HEK293 (cell line): ENCODE results near the gene BOK.

Source experiments
- SALL2 ChIP-seq: fragments of 450-650 bp; formaldehyde crosslinking; IDR thresholded peaks from 2 replicates; pipeline ENCODE4 v1.5.0; 2017; ENCODE audit warnings: missing biosample characterization, mild to moderate bottlenecking, missing genetic modification characterization, borderline replicate concordance
- SCRT2 ChIP-seq: fragments of 450-650 bp; formaldehyde crosslinking; IDR thresholded peaks from 2 replicates; pipeline ENCODE4 v1.5.1; 2016; ENCODE audit warnings: missing biosample characterization, missing genetic modification characterization
- SETDB1 ChIP-seq: IDR thresholded peaks from one replicate; pipeline ENCODE4 v1.6.1; 2017; ENCODE audit warnings: mild to moderate bottlenecking, low read length, moderate library complexity, mixed read lengths; ENCODE audit not compliant: insufficient read length
- ZNF132 ChIP-seq: fragments of 450-650 bp; formaldehyde crosslinking; IDR thresholded peaks from 2 replicates; pipeline ENCODE4 v1.5.1; 2017; ENCODE audit warnings: missing biosample characterization, missing genetic modification characterization, borderline replicate concordance
- ZNF501 ChIP-seq: fragments of 450-650 bp; formaldehyde crosslinking; IDR thresholded peaks from 2 replicates; pipeline ENCODE4 v1.5.1; 2016; ENCODE audit warnings: missing biosample characterization, missing genetic modification characterization
- ZSCAN30 ChIP-seq: fragments of 450-650 bp; IDR thresholded peaks from 2 replicates; pipeline ENCODE4 v1.5.1; 2018; ENCODE audit warnings: missing biosample characterization, mild to moderate bottlenecking, missing genetic modification characterization, moderate library complexity
- TF ChIP-seq, protein P1 (sequence below): fragments of 450-650 bp; formaldehyde crosslinking; IDR thresholded peaks from 2 replicates; pipeline ENCODE4 v1.5.1; 2016; ENCODE audit warnings: missing biosample characterization, missing genetic modification characterization
- TF ChIP-seq, protein P2 (sequence below): fragments of 450-650 bp; formaldehyde crosslinking; IDR thresholded peaks from 2 replicates; pipeline ENCODE4 v1.5.1; 2016; ENCODE audit warnings: missing biosample characterization, missing genetic modification characterization
- TF ChIP-seq, protein P3 (sequence below): fragments of 450-650 bp; formaldehyde crosslinking; IDR thresholded peaks from 2 replicates; pipeline ENCODE4 v1.5.1; 2016; ENCODE audit warnings: missing biosample characterization, missing genetic modification characterization, low read depth

DNA sequence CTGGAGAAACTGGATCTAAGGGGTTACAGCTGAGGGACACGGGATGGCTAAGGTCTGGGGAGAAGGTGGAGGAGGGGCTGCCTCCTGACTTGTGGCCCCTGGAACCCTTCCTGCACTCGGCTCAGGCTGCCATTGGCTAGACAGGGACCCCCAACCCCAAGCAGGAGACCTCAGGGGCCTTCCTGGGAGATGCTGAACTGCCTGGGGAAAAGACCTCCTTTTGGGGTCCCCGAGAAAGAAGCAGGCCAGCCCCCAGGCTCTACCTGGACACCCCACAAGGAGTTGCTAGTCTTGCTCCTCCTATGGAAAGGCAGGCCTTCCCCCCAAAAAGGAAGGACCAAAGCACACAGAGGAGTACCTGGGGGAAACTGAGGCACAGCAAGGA is 10.1 kb upstream of the BOK start:
- TF ChIP-seq ZNF132 (tag by site-specific recombination) (no peak), SCRT2 (tag by site-specific recombination) (no peak), ZNF501 (tag by site-specific recombination) (no peak), SALL2 (tag by site-specific recombination) (no peak), SETDB1 (no peak), ZSCAN30 (tag by site-specific recombination) (no peak)
- TF ChIP-seq, protein P1, sequence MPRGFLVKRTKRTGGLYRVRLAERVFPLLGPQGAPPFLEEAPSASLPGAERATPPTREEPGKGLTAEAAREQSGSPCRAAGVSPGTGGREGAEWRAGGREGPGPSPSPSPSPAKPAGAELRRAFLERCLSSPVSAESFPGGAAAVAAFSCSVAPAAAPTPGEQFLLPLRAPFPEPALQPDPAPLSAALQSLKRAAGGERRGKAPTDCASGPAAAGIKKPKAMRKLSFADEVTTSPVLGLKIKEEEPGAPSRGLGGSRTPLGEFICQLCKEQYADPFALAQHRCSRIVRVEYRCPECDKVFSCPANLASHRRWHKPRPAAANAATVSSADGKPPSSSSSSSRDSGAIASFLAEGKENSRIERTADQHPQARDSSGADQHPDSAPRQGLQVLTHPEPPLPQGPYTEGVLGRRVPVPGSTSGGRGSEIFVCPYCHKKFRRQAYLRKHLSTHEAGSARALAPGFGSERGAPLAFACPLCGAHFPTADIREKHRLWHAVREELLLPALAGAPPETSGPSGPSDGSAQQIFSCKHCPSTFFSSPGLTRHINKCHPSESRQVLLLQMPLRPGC (tag by site-specific recombination) = no peak
- TF ChIP-seq, protein P2, sequence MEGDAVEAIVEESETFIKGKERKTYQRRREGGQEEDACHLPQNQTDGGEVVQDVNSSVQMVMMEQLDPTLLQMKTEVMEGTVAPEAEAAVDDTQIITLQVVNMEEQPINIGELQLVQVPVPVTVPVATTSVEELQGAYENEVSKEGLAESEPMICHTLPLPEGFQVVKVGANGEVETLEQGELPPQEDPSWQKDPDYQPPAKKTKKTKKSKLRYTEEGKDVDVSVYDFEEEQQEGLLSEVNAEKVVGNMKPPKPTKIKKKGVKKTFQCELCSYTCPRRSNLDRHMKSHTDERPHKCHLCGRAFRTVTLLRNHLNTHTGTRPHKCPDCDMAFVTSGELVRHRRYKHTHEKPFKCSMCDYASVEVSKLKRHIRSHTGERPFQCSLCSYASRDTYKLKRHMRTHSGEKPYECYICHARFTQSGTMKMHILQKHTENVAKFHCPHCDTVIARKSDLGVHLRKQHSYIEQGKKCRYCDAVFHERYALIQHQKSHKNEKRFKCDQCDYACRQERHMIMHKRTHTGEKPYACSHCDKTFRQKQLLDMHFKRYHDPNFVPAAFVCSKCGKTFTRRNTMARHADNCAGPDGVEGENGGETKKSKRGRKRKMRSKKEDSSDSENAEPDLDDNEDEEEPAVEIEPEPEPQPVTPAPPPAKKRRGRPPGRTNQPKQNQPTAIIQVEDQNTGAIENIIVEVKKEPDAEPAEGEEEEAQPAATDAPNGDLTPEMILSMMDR (tag by site-specific recombination) = no peak
- TF ChIP-seq, protein P3, sequence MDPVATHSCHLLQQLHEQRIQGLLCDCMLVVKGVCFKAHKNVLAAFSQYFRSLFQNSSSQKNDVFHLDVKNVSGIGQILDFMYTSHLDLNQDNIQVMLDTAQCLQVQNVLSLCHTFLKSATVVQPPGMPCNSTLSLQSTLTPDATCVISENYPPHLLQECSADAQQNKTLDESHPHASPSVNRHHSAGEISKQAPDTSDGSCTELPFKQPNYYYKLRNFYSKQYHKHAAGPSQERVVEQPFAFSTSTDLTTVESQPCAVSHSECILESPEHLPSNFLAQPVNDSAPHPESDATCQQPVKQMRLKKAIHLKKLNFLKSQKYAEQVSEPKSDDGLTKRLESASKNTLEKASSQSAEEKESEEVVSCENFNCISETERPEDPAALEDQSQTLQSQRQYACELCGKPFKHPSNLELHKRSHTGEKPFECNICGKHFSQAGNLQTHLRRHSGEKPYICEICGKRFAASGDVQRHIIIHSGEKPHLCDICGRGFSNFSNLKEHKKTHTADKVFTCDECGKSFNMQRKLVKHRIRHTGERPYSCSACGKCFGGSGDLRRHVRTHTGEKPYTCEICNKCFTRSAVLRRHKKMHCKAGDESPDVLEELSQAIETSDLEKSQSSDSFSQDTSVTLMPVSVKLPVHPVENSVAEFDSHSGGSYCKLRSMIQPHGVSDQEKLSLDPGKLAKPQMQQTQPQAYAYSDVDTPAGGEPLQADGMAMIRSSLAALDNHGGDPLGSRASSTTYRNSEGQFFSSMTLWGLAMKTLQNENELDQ (tag by site-specific recombination) = no peak
